Measurements from ENCODE around the gene CTNNB1. TPM values are rescaled to one million over a fixed set of nuclear protein-coding genes. Genes with fewer than 3 reads are reported as not detected.

Gene CTNNB1
- total and polyA plus RNA-seq, 2 of the 13 experiments (the other 11 are each of a cell fraction or from before 2014, with no cell fraction given) = 398 to 489 TPM

- TF ChIP-seq KDM5A (IDR thresholded peaks at IDR 0.05; ENCODE audit: borderline replicate concordance, low read length) (no peak), ESRRA (CRISPR knock-in tag; IDR thresholded peaks at IDR 0.05; ENCODE audit: low read depth) (no peak), ZNF746 (CRISPR knock-in tag; IDR thresholded peaks at IDR 0.05) (no peak)
Measured at GRCh38 chr3:41184394-41184793, 14.9 kb upstream of the CTNNB1 start (continued).

- Histone ChIP-seq H3K27ac (ENCODE audit: extremely low read length, insufficient read depth, low read length) (no peak overlapping the region), H3K4me1 (ENCODE audit: insufficient read depth, low read length) (peaks cover 13% of the 10 kb centered on the region), H3K36me3 (replicated peaks in 1 of 2; ENCODE audit: control insufficient read depth in 1 of 2, insufficient read depth in 2 of 2, low read length in 2 of 2) (no peaks in the 10 kb centered on the region), H2AFZ (ENCODE audit: low read length) (no peak overlapping the region), H3K79me2 (ENCODE audit: insufficient read depth, low read length) (no peaks in the 10 kb centered on the region), H4K20me1 (ENCODE audit: insufficient read depth, low read length) (no peaks in the 10 kb centered on the region), H3K27me3 (ENCODE audit: control insufficient read depth in 1 of 2, insufficient read depth in 2 of 2, low read length in 2 of 2) (peaks cover 0 to 8% of the 10 kb centered on the region in 2 experiments; a peak in 1 of 5 replicates), H3K9me3 (ENCODE audit: low read length) (no peaks in the 10 kb centered on the region), H3K4me3 (replicated peaks in 1 of 3; ENCODE audit: insufficient read depth in 1 of 3, low read depth in 2 of 3, low read length in 3 of 3) (no peak overlapping the region), H3K9ac (ENCODE audit: insufficient read depth, low read depth, low read length) (no peak overlapping the region), H3K4me2 (ENCODE audit: low read depth, low read length) (no peak overlapping the region)
- CTCF ChIA-PET (ENCODE audit: low intra/inter-chr PET ratio, low total read pairs) = no interaction called here
- no TSS peak for BruUV-seq (replicated peaks)
- in situ Hi-C loops (cut with HindIII; ENCODE audit: extremely low pct_ligation_motif_present, low pct_unique_long_range_greater_than_20kb) (no loop called here), intact Hi-C loops (cut with micrococcal nuclease; ENCODE audit: unreplicated experiment) (no loop called here)
- WGBS (ENCODE audit: low lambda C conversion rate) = 0% methylated on average over 1 of the region's 1 CpG
- FAIRE-seq = no peak
- no peak for ATAC-seq
- TF ChIP-seq MED8 (CRISPR knock-in tag; IDR thresholded peaks at IDR 0.05; ENCODE audit: insufficient replicate concordance) (no peak), ZNF30 (CRISPR knock-in tag; IDR thresholded peaks at IDR 0.05) (no peak), TFDP1 (CRISPR knock-in tag; IDR thresholded peaks at IDR 0.05; ENCODE audit: borderline replicate concordance) (no peak), ZNF12 (CRISPR knock-in tag; IDR thresholded peaks at IDR 0.05) (no peak), MZF1 (CRISPR knock-in tag; IDR thresholded peaks at IDR 0.05; ENCODE audit: borderline replicate concordance) (no peak), ZNF343 (CRISPR knock-in tag; IDR thresholded peaks at IDR 0.05) (no peak), CREM (IDR thresholded peaks at IDR 0.05) (no peak), CREM (CRISPR knock-in tag; IDR thresholded peaks at IDR 0.05) (no peak), ZNF382 (CRISPR knock-in tag; IDR thresholded peaks at IDR 0.05; ENCODE audit: borderline replicate concordance) (no peak), RNF2 (conservative IDR thresholded peaks at IDR 0.05; ENCODE audit: low read depth) (no peak), ZBTB34 (CRISPR knock-in tag; IDR thresholded peaks at IDR 0.05) (no peak), SMARCE1 (IDR thresholded peaks at IDR 0.05; ENCODE audit: borderline replicate concordance) (no peak), ZNF800 (CRISPR knock-in tag; IDR thresholded peaks at IDR 0.05) (no peak)
- POLR2A ChIA-PET = no interaction called here
- no peak for DNase-seq (ENCODE audit: low spot score)
Measured at GRCh38 chr3:41186297-41186696, 13.0 kb upstream of the CTNNB1 start.

Measured in HepG2 (cell line).